ENCODE data around the gene TMEM106A.
"Not testable (repeated sequence)": the region's sequence is repeated elsewhere in the genome, so short reads cannot be mapped to it uniquely, and the experiment has no call there.

TMEM106A gene

GRCh38 chr17:43171586-43172487 is 39.8 kb upstream of the TMEM106A start:
- no peak overlapping the region for H3K23ac ChIP-seq (ENCODE audit: low read length)
- H3K4me1 ChIP-seq (ENCODE audit: control insufficient read depth, low read depth, low read length), result peaks cover 5% of the 10 kb centered on the region
- peak; percentile 47 for DNase-seq
- peak overlapping the region; percentile 88 for H3K4me3 ChIP-seq (ENCODE audit: low read length)
- H3K4me2 ChIP-seq (ENCODE audit: low read length), result peak overlapping the region; percentile 49
- no peak overlapping the region for H2BK15ac ChIP-seq (replicated peaks; ENCODE audit: low read depth)
- H3K79me2 ChIP-seq (ENCODE audit: control insufficient read depth, insufficient read depth, low read length), result no peaks in the 10 kb centered on the region
- peak overlapping the region; percentile 41 for H3K4ac ChIP-seq (ENCODE audit: low read depth, low read length)
- H4K5ac ChIP-seq (ENCODE audit: low read length), result no peak overlapping the region
- no peak overlapping the region for H2BK5ac ChIP-seq (ENCODE audit: low read length)
- no CpG with 5 or more reads among the region's 12 CpGs for WGBS (ENCODE audit: extremely low coverage, insufficient coverage, low lambda C conversion rate)
- peak overlapping the region; percentile 80 for H3K9ac ChIP-seq (ENCODE audit: low read length)
- peak overlapping the region; percentile 97 for H4K8ac ChIP-seq (ENCODE audit: low read depth, low read length)
- H2AK5ac ChIP-seq (ENCODE audit: low read length), result no peak overlapping the region
- no peaks in the 10 kb centered on the region for H3K36me3 ChIP-seq (ENCODE audit: control insufficient read depth, insufficient read depth, low read length)
- H3K18ac ChIP-seq (ENCODE audit: low read length), result no peak overlapping the region
- no peaks in the 10 kb centered on the region for H3K79me1 ChIP-seq (ENCODE audit: low read length)
- H3K56ac ChIP-seq (ENCODE audit: low read length), result peak overlapping the region; percentile 89
- H3K27me3 ChIP-seq (ENCODE audit: insufficient read depth, low read length, poor library complexity), result no peaks in the 10 kb centered on the region
- no peak overlapping the region for H2BK120ac ChIP-seq (ENCODE audit: low read depth, low read length)
- peak overlapping the region; percentile 55 for H3K27ac ChIP-seq (ENCODE audit: low read depth, low read length)

- Histone ChIP-seq H3K27ac (ENCODE audit: low read depth, low read length) (no peak overlapping the region), H3K4me3 (ENCODE audit: low read length) (no peak overlapping the region)
Measured at GRCh38 chr17:43175213-43176118, 36.2 kb upstream of the TMEM106A start.

DNA sequence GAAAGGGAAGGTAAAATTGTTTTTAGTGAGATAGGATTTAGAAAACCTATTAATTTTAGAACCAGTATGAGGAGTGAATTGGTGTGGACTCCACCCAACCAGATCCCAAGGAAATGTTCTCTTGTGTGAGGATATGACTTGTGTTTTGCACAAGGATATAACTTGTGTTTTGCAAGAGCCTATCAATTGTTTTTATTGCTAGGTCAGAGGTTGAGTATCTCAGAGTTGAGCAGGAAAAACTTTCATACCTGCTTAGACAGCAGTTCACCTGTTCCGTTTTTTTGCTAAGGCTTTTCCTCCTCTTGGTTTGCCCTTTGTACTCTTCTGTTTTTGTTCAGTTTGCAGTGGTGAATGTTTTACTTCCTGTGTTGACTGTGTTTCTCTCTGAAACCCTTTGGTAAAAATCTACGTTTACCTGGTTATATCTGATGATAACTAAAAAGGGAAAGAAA is 35.5 kb upstream of the TMEM106A start:
- Histone ChIP-seq H2BK15ac (replicated peaks; ENCODE audit: low read depth) (no peak overlapping the region), H2BK5ac (ENCODE audit: low read length) (no peak overlapping the region), H3K27ac (ENCODE audit: low read depth, low read length) (no peak overlapping the region), H3K27me3 (ENCODE audit: insufficient read depth, low read length, poor library complexity) (no peaks in the 10 kb centered on the region), H3K79me2 (ENCODE audit: control insufficient read depth, insufficient read depth, low read length) (no peaks in the 10 kb centered on the region), H4K5ac (ENCODE audit: low read length) (no peak overlapping the region), H3K9ac (ENCODE audit: low read length) (no peak overlapping the region), H3K4me3 (ENCODE audit: low read length) (no peak overlapping the region), H3K36me3 (ENCODE audit: control insufficient read depth, insufficient read depth, low read length) (no peaks in the 10 kb centered on the region), H3K79me1 (ENCODE audit: low read length) (no peaks in the 10 kb centered on the region), H3K4me1 (ENCODE audit: control insufficient read depth, low read depth, low read length) (peaks cover 5% of the 10 kb centered on the region), H3K18ac (ENCODE audit: low read length) (no peak overlapping the region), H2BK120ac (ENCODE audit: low read depth, low read length) (no peak overlapping the region), H3K56ac (ENCODE audit: low read length) (no peak overlapping the region), H2AK5ac (ENCODE audit: low read length) (no peak overlapping the region), H3K4ac (ENCODE audit: low read depth, low read length) (no peak overlapping the region), H3K4me2 (ENCODE audit: low read length) (no peak overlapping the region), H4K8ac (ENCODE audit: low read depth, low read length) (no peak overlapping the region), H3K23ac (ENCODE audit: low read length) (no peak overlapping the region)
- no peak for DNase-seq
- WGBS (ENCODE audit: extremely low coverage, insufficient coverage, low lambda C conversion rate), result no CpG with 5 or more reads among the region's 2 CpGs

More at GRCh38 chr17:43175213-43176118, 36.2 kb upstream of the TMEM106A start:
- no peak overlapping the region for H3K56ac ChIP-seq (ENCODE audit: low read length)
- H3K9ac ChIP-seq (ENCODE audit: low read length), result no peak overlapping the region
- H2BK15ac ChIP-seq (replicated peaks; ENCODE audit: low read depth), result no peak overlapping the region
- H3K18ac ChIP-seq (ENCODE audit: low read length), result no peak overlapping the region
- H2BK120ac ChIP-seq (ENCODE audit: low read depth, low read length), result no peak overlapping the region
- peaks cover 5% of the 10 kb centered on the region for H3K4me1 ChIP-seq (ENCODE audit: control insufficient read depth, low read depth, low read length)
- no peak overlapping the region for H3K23ac ChIP-seq (ENCODE audit: low read length)
- H3K79me1 ChIP-seq (ENCODE audit: low read length), result no peaks in the 10 kb centered on the region
- no peak overlapping the region for H2AK5ac ChIP-seq (ENCODE audit: low read length)
- no peaks in the 10 kb centered on the region for H3K79me2 ChIP-seq (ENCODE audit: control insufficient read depth, insufficient read depth, low read length)
- no peak overlapping the region for H4K5ac ChIP-seq (ENCODE audit: low read length)
- no peak overlapping the region for H2BK5ac ChIP-seq (ENCODE audit: low read length)
- no peak overlapping the region for H3K4me2 ChIP-seq (ENCODE audit: low read length)
- no peaks in the 10 kb centered on the region for H3K27me3 ChIP-seq (ENCODE audit: insufficient read depth, low read length, poor library complexity)
- DNase-seq, result peak; percentile 49
- H4K8ac ChIP-seq (ENCODE audit: low read depth, low read length), result no peak overlapping the region
- H3K36me3 ChIP-seq (ENCODE audit: control insufficient read depth, insufficient read depth, low read length), result no peaks in the 10 kb centered on the region
- no CpG with 5 or more reads among the region's 4 CpGs for WGBS (ENCODE audit: extremely low coverage, insufficient coverage, low lambda C conversion rate)
- no peak overlapping the region for H3K4ac ChIP-seq (ENCODE audit: low read depth, low read length)

- Histone ChIP-seq H3K18ac (ENCODE audit: low read length) (no peak overlapping the region), H2BK120ac (ENCODE audit: low read depth, low read length) (no peak overlapping the region), H3K36me3 (ENCODE audit: control insufficient read depth, insufficient read depth, low read length) (peaks cover 1% of the 10 kb centered on the region), H3K27ac (ENCODE audit: low read depth, low read length) (no peak overlapping the region), H4K8ac (ENCODE audit: low read depth, low read length) (no peak overlapping the region), H3K23ac (ENCODE audit: low read length) (no peak overlapping the region), H3K79me1 (ENCODE audit: low read length) (no peaks in the 10 kb centered on the region), H2BK5ac (ENCODE audit: low read length) (no peak overlapping the region), H3K79me2 (ENCODE audit: control insufficient read depth, insufficient read depth, low read length) (no peaks in the 10 kb centered on the region), H3K4ac (ENCODE audit: low read depth, low read length) (no peak overlapping the region), H3K9ac (ENCODE audit: low read length) (no peak overlapping the region), H2AK5ac (ENCODE audit: low read length) (no peak overlapping the region), H3K4me2 (ENCODE audit: low read length) (no peak overlapping the region), H3K4me3 (ENCODE audit: low read length) (no peak overlapping the region), H4K5ac (ENCODE audit: low read length) (no peak overlapping the region), H3K56ac (ENCODE audit: low read length) (no peak overlapping the region), H2BK15ac (replicated peaks; ENCODE audit: low read depth) (no peak overlapping the region), H3K27me3 (ENCODE audit: insufficient read depth, low read length, poor library complexity) (no peaks in the 10 kb centered on the region), H3K4me1 (ENCODE audit: control insufficient read depth, low read depth, low read length) (no peaks in the 10 kb centered on the region)
- no CpG with 5 or more reads among the region's 3 CpGs for WGBS (ENCODE audit: extremely low coverage, insufficient coverage, low lambda C conversion rate)
- DNase-seq, result no peak
Measured at GRCh38 chr17:43183921-43184320, 27.8 kb upstream of the TMEM106A start.

GRCh38 chr17:43186656-43187055 is 25.0 kb upstream of the TMEM106A start:
- not testable (repeated sequence) for H3K4me2 ChIP-seq (ENCODE audit: low read length); H3K9ac ChIP-seq (ENCODE audit: low read length); H3K4ac ChIP-seq (ENCODE audit: low read depth, low read length); H3K4me3 ChIP-seq (ENCODE audit: low read length); H3K4me1 ChIP-seq (ENCODE audit: control insufficient read depth, low read depth, low read length); H2AK5ac ChIP-seq (ENCODE audit: low read length); H3K56ac ChIP-seq (ENCODE audit: low read length); H3K79me2 ChIP-seq (ENCODE audit: control insufficient read depth, insufficient read depth, low read length); H2BK15ac ChIP-seq (replicated peaks; ENCODE audit: low read depth); H3K27ac ChIP-seq (ENCODE audit: low read depth, low read length); H2BK5ac ChIP-seq (ENCODE audit: low read length); H3K18ac ChIP-seq (ENCODE audit: low read length); H3K27me3 ChIP-seq (ENCODE audit: insufficient read depth, low read length, poor library complexity); DNase-seq; H2BK120ac ChIP-seq (ENCODE audit: low read depth, low read length); H4K8ac ChIP-seq (ENCODE audit: low read depth, low read length); H3K79me1 ChIP-seq (ENCODE audit: low read length); H3K23ac ChIP-seq (ENCODE audit: low read length); H3K36me3 ChIP-seq (ENCODE audit: control insufficient read depth, insufficient read depth, low read length); H4K5ac ChIP-seq (ENCODE audit: low read length)
- WGBS (ENCODE audit: extremely low coverage, insufficient coverage, low lambda C conversion rate), result no CpG with 5 or more reads among the region's 5 CpGs

Data from mesendoderm (in vitro differentiated cells).